NCI-H345 treated with DMSO at 0.1 percent for 48 hours (cell line): ENCODE measurements around the gene DEF6.

Experiments used
- DNase-seq: peaks from one replicate; lab custom pipeline; 2025; ENCODE audit not compliant: unreplicated experiment; lab: John Stamatoyannopoulos, UW

Gene DEF6

GRCh38 chr6:35342258-35343091 lies 44.9 kb downstream of the DEF6 start, which contains the start of gene PPARD:
PPARD (plus strand) TSS chr6:35342558; CDS start chr6:35411088, 68,530 bp downstream.
- peak; percentile 79 for DNase-seq

GRCh38 chr6:35343092-35343834 lies 45.6 kb downstream of the DEF6 start:
- no peak for DNase-seq

GRCh38 chr6:35343835-35344550 lies 46.4 kb downstream of the DEF6 start:
- DNase-seq: no peak

- no peak for DNase-seq
Measured at GRCh38 chr6:35351422-35351821, 53.8 kb downstream of the DEF6 start.

GRCh38 chr6:35352735-35353134 lies 55.1 kb downstream of the DEF6 start:
- DNase-seq: no peak

- DNase-seq: no peak
Measured at GRCh38 chr6:35354361-35355135, 56.9 kb downstream of the DEF6 start.

GRCh38 chr6:35356391-35356790 lies 58.8 kb downstream of the DEF6 start:
- no peak for DNase-seq

GRCh38 chr6:35357677-35358076 lies 60.1 kb downstream of the DEF6 start:
- DNase-seq: no peak

- no peak for DNase-seq
Measured at GRCh38 chr6:35358086-35358485, 60.5 kb downstream of the DEF6 start.

- DNase-seq: no peak
Measured at GRCh38 chr6:35359346-35359743, 61.7 kb downstream of the DEF6 start.

GRCh38 chr6:35359744-35360348 lies 62.2 kb downstream of the DEF6 start:
- no peak for DNase-seq

- no peak for DNase-seq
Measured at GRCh38 chr6:35360349-35361138, 62.9 kb downstream of the DEF6 start.

GRCh38 chr6:35362200-35362599 lies 64.6 kb downstream of the DEF6 start:
- DNase-seq: no peak

- no peak for DNase-seq
Measured at GRCh38 chr6:35363293-35363750, 65.7 kb downstream of the DEF6 start.

- DNase-seq: no peak
Measured at GRCh38 chr6:35365594-35366203, 68.1 kb downstream of the DEF6 start.

GRCh38 chr6:35366204-35366596 lies 68.6 kb downstream of the DEF6 start:
- no peak for DNase-seq

- no peak for DNase-seq
Measured at GRCh38 chr6:35367646-35368037, 70.0 kb downstream of the DEF6 start.

GRCh38 chr6:35368038-35368887 lies 70.6 kb downstream of the DEF6 start:
- DNase-seq: no peak
